PFSK-1 (cell line): ENCODE data around the gene MCUR1.

Experiments
- FOXP2 ChIP-seq: optimal IDR thresholded peaks from 2 replicates; pipeline ENCODE3; 2011; ENCODE audit warnings: borderline replicate concordance, control low read depth, inconsistent platforms; ENCODE audit not compliant: insufficient read depth; ENCODE audit errors: extremely low read length, extremely low read depth
- POLR2AphosphoS5 ChIP-seq: IDR thresholded peaks from 2 replicates; pipeline ENCODE4 v1.6.1; 2012; ENCODE audit warnings: low read depth, mild to moderate bottlenecking, control low read depth, low read length, moderate library complexity
- SIN3A ChIP-seq: IDR thresholded peaks from 2 replicates; pipeline ENCODE4 v1.6.1; 2012; ENCODE audit warnings: mild to moderate bottlenecking, low read length, moderate library complexity, borderline replicate concordance; ENCODE audit not compliant: insufficient read depth
- TAF1 ChIP-seq: IDR thresholded peaks from 2 replicates; pipeline ENCODE4 v1.6.1; 2012; ENCODE audit warnings: low read length, control low read depth, borderline replicate concordance; ENCODE audit not compliant: insufficient read depth
- TF ChIP-seq, protein P1 (sequence below), 2 experiments: IDR thresholded peaks; 2 replicates each; pipeline versions ENCODE4 v1.6.1 to v1.8.0; 2011 to 2012; ENCODE audit warnings: low read depth in 2 of 2, low read length in 2 of 2, control low read depth in 1 of 2, inconsistent platforms in 1 of 2, mild to moderate bottlenecking in 1 of 2, moderate library complexity in 1 of 2; ENCODE audit not compliant: insufficient read depth in 1 of 2

MCUR1 gene

DNA sequence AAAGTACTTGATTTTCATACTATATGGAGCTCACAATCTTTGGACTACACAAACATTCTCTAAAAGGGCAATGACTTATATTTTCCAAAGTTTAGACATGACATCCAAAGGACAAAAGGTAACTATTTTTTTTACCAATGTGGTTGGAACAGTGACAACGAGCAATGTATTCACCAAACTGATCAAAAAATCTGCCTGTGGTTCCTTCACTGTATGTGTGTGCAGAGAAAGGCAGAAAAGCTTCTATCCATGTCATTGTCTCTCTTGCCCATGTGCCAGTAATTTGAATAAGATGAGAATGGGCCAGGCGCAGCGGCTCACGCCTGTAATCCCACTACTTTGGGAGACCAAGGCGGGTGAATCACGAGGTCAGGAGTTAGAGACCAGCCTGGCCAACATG lies 25.5 kb downstream of the MCUR1 start:
- TF ChIP-seq POLR2AphosphoS5 = no peak
- no peak for TF ChIP-seq FOXP2
- no peak for TF ChIP-seq SIN3A
- no peak for TF ChIP-seq TAF1

DNA sequence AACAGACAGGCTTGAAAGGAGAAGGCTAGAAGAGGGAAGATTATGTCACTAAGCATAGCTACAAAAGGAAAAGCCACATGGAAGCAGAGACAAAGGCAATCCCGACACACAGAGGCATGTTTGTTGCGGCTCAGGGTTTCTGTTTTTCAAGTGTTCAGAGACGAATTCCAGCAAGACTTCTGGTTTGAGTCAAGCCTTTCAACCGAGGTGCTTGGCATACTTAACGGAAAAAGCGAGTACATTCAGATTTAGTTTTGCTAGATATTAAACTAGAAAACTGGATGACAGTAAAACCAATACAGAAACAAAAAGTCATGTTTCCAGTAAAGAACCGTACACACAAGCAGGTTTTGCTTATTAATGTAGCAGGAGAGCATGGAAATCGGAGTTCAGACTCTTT lies 27.2 kb downstream of the MCUR1 start:
- TF ChIP-seq FOXP2 (no peak), SIN3A (no peak), POLR2AphosphoS5 (no peak), TAF1 (no peak)
- TF ChIP-seq, protein P1, sequence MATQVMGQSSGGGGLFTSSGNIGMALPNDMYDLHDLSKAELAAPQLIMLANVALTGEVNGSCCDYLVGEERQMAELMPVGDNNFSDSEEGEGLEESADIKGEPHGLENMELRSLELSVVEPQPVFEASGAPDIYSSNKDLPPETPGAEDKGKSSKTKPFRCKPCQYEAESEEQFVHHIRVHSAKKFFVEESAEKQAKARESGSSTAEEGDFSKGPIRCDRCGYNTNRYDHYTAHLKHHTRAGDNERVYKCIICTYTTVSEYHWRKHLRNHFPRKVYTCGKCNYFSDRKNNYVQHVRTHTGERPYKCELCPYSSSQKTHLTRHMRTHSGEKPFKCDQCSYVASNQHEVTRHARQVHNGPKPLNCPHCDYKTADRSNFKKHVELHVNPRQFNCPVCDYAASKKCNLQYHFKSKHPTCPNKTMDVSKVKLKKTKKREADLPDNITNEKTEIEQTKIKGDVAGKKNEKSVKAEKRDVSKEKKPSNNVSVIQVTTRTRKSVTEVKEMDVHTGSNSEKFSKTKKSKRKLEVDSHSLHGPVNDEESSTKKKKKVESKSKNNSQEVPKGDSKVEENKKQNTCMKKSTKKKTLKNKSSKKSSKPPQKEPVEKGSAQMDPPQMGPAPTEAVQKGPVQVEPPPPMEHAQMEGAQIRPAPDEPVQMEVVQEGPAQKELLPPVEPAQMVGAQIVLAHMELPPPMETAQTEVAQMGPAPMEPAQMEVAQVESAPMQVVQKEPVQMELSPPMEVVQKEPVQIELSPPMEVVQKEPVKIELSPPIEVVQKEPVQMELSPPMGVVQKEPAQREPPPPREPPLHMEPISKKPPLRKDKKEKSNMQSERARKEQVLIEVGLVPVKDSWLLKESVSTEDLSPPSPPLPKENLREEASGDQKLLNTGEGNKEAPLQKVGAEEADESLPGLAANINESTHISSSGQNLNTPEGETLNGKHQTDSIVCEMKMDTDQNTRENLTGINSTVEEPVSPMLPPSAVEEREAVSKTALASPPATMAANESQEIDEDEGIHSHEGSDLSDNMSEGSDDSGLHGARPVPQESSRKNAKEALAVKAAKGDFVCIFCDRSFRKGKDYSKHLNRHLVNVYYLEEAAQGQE (IDR thresholded peaks at IDR 0.05; ENCODE audit: insufficient read depth in 1 of 2, low read depth in 2 of 2, low read length in 2 of 2) = no peak

DNA sequence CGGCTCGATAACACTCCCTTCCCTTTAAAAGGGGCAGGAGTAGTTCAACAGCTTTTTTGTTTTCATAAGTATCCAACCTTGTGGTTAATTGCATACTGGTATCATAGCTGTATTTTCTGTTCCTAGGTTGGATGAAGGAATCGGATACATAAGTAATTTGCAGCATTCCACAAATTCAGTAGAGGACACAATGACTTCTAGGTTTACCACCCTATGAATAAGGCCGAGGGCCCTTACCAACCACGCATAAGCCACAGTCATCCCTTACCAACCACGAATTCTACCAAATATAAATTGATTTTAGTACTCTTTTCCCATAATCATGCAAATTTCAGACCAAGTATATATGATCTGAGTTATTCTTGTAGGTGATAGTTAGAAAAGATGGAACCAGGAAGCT lies 36.3 kb downstream of the MCUR1 start:
- TF ChIP-seq FOXP2 (no peak), SIN3A (no peak), POLR2AphosphoS5 (no peak), TAF1 (no peak)
- TF ChIP-seq, protein P1 (IDR thresholded peaks at IDR 0.05; ENCODE audit: insufficient read depth in 1 of 2, low read depth in 2 of 2, low read length in 2 of 2) = no peak

DNA sequence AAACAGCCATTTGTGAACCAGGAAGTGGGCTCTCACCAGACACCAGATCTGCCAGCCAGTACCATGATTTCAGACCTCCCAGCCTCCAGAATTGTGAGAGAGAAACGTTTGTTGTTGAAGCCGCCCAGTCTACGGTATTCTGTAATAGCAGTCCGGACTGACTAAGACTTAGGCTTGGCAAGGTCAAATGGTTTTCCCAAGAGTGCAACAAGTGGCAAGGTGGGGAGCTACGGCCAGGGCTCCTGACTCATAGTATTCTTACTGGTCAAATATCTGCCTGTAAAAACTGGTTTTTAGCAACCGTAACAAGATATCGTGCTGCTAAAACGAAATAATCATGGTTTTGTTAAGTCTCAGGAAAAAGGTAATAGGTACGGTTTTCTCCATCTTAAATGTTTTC lies 37.8 kb downstream of the MCUR1 start:
- TF ChIP-seq, protein P1 (IDR thresholded peaks at IDR 0.05; ENCODE audit: insufficient read depth in 1 of 2, low read depth in 2 of 2, low read length in 2 of 2) = no peak
- TF ChIP-seq POLR2AphosphoS5 (no peak), SIN3A (no peak), FOXP2 (no peak), TAF1 (no peak)

DNA sequence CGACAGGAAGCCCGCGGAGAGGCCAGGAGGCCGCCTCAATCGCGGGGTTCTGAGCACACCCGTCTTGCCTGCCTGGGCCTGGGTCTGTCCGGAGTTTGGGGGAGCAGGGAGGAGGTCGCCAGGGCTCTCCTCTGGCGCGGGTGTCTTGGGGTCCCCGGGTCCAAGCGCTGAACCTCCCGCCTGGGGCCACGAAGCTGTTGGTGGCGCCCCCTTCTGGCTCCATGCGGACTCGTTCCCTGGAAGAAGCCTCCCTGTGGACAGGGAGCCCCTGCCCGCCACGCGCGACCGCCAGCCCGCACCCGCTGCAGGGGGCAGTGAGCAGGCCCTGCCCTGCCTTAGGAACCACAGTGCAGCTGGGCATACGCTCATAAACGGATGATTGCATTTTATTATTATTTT lies 44.7 kb downstream of the MCUR1 start:
- TF ChIP-seq FOXP2 = no peak
- TF ChIP-seq SIN3A = no peak
- TF ChIP-seq TAF1 = no peak
- TF ChIP-seq, protein P1 (IDR thresholded peaks at IDR 0.05; ENCODE audit: insufficient read depth in 1 of 2, low read depth in 2 of 2, low read length in 2 of 2) = no peak
- no peak for TF ChIP-seq POLR2AphosphoS5
